ENCODE data around the gene C1orf122. TPM values are rescaled to one million over a fixed set of nuclear protein-coding genes. Genes with fewer than 3 reads are reported as not detected.
A peak's percentile ranks its signal among the peaks of the same experiment; 100 is the strongest.

C1orf122 gene
- total and polyA plus RNA-seq, 10 of the 15 experiments (the other 5 are each of a cell fraction or from before 2014, with no cell fraction given), result 1.6 to 35.8 (median 14.8) TPM

DNA sequence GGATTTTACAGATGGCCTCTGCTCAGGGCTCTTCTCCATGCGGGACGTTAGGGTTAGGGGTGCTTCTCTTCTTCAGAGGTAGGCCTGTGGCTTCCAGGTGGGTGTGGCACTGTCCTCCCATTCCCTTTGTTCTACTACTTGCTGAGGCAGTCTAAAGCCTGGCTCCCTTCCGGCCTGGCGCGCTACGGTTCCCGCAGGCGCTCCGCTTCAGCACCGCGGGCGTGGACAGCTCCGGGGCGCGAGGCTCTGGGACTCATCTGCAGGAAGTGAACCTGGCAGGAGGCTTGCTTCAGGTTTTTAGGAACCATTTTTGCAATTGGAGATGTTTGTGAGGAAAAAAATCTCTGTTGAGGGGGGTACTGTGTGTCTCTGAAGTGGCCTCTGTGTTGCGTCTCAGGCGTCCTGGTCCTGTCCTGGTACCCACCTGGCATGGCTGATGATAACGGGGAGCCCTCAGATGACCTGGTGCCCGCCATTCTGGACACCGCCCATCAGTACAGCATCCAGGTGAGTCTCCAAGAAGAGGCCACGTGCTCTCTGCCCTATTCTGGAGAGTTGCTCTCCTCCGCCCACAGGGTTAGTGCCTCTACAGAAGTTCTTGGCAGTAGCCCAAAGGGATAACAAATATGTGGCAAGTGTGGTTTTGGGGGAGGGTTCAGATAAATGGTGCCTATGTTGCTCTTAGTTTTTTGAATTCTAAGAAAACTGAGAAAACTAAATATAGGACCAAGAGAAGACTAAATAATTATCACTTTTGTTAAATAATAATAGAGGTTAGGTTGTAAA is 12.1 kb upstream of the C1orf122 start (continued):
- TF ChIP-seq, protein P1, sequence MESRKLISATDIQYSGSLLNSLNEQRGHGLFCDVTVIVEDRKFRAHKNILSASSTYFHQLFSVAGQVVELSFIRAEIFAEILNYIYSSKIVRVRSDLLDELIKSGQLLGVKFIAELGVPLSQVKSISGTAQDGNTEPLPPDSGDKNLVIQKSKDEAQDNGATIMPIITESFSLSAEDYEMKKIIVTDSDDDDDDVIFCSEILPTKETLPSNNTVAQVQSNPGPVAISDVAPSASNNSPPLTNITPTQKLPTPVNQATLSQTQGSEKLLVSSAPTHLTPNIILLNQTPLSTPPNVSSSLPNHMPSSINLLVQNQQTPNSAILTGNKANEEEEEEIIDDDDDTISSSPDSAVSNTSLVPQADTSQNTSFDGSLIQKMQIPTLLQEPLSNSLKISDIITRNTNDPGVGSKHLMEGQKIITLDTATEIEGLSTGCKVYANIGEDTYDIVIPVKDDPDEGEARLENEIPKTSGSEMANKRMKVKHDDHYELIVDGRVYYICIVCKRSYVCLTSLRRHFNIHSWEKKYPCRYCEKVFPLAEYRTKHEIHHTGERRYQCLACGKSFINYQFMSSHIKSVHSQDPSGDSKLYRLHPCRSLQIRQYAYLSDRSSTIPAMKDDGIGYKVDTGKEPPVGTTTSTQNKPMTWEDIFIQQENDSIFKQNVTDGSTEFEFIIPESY (IDR thresholded peaks at IDR 0.05), result peak; percentile 98
- TF ChIP-seq TBL1XR1 (IDR thresholded peaks at IDR 0.05; ENCODE audit: low read depth, low read length) (no peak), YY1 (IDR thresholded peaks at IDR 0.05; ENCODE audit: low read depth, low read length) (no peak), KDM1A (IDR thresholded peaks at IDR 0.05; ENCODE audit: borderline replicate concordance) (no peak)
- TF ChIP-seq, protein P2, sequence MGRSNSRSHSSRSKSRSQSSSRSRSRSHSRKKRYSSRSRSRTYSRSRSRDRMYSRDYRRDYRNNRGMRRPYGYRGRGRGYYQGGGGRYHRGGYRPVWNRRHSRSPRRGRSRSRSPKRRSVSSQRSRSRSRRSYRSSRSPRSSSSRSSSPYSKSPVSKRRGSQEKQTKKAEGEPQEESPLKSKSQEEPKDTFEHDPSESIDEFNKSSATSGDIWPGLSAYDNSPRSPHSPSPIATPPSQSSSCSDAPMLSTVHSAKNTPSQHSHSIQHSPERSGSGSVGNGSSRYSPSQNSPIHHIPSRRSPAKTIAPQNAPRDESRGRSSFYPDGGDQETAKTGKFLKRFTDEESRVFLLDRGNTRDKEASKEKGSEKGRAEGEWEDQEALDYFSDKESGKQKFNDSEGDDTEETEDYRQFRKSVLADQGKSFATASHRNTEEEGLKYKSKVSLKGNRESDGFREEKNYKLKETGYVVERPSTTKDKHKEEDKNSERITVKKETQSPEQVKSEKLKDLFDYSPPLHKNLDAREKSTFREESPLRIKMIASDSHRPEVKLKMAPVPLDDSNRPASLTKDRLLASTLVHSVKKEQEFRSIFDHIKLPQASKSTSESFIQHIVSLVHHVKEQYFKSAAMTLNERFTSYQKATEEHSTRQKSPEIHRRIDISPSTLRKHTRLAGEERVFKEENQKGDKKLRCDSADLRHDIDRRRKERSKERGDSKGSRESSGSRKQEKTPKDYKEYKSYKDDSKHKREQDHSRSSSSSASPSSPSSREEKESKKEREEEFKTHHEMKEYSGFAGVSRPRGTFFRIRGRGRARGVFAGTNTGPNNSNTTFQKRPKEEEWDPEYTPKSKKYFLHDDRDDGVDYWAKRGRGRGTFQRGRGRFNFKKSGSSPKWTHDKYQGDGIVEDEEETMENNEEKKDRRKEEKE (IDR thresholded peaks at IDR 0.05), result no peak
